ENCODE data around the gene CEACAM19. TPM values are rescaled to one million over a fixed set of nuclear protein-coding genes. Genes with fewer than 3 reads are reported as not detected.

The CEACAM19 gene
- total and polyA plus RNA-seq, 2 of the 13 experiments (the other 11 are each of a cell fraction or from before 2014, with no cell fraction given): 1.3 to 4.0 TPM

DNA sequence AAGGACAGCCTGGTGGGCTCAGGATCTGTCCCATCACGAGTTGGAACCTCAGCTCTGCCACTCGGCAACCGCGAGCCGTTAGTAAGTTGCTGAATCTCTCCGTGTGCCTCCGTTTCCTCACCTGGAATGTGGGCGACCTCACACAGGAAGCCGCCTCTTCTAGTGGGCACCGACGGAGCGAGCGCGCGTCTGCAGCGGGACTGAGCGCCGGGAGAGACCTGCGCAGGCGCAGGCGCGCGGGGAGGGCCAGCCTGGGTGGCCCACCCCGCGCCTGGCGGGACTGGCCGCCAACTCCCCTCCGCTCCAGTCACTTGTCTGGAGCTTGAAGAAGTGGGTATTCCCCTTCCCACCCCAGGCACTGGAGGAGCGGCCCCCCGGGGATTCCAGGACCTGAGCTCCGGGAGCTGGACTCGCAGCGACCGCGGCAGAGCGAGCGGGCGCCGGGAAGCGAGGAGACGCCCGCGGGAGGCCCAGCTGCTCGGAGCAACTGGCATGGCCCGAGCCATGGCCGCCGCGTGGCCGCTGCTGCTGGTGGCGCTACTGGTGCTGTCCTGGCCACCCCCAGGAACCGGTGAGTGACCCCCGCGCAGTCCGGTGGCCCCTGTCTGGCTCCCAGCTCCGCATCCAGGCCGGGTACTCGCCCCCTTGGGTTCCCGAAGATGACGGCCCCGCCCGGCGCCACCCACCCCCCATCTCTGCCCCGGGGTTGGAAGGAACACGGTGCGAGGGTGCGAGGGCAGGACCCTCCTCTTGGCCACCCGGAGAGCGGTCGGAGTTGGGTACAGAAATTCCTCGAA lies 27.5 kb upstream of the CEACAM19 start, which contains the start of gene PVR (continued):
- TF ChIP-seq ZNF639 (CRISPR knock-in tag; conservative IDR thresholded peaks at IDR 0.05): no peak
- peak; percentile 93 for TF ChIP-seq DMAP1 (CRISPR knock-in tag; IDR thresholded peaks at IDR 0.05)
- TF ChIP-seq IKZF1 (IDR thresholded peaks at IDR 0.05): no peak
- peak; percentile 63 for TF ChIP-seq ZBTB7B (CRISPR knock-in tag; IDR thresholded peaks at IDR 0.05)
- TF ChIP-seq, protein P1, sequence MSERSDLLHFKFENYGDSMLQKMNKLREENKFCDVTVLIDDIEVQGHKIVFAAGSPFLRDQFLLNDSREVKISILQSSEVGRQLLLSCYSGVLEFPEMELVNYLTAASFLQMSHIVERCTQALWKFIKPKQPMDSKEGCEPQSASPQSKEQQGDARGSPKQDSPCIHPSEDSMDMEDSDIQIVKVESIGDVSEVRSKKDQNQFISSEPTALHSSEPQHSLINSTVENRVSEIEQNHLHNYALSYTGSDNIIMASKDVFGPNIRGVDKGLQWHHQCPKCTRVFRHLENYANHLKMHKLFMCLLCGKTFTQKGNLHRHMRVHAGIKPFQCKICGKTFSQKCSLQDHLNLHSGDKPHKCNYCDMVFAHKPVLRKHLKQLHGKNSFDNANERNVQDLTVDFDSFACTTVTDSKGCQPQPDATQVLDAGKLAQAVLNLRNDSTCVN (CRISPR knock-in tag; IDR thresholded peaks at IDR 0.05; ENCODE audit: borderline replicate concordance): no peak; the same call in 1 of the 2 replicates
- peak; percentile 70; the same call in 1 of the 2 replicates for TF ChIP-seq ZNF274 (CRISPR knock-in tag; IDR thresholded peaks at IDR 0.05)
- no peak for TF ChIP-seq ZNF264 (CRISPR knock-in tag; IDR thresholded peaks at IDR 0.05)
- TF ChIP-seq, protein P2, sequence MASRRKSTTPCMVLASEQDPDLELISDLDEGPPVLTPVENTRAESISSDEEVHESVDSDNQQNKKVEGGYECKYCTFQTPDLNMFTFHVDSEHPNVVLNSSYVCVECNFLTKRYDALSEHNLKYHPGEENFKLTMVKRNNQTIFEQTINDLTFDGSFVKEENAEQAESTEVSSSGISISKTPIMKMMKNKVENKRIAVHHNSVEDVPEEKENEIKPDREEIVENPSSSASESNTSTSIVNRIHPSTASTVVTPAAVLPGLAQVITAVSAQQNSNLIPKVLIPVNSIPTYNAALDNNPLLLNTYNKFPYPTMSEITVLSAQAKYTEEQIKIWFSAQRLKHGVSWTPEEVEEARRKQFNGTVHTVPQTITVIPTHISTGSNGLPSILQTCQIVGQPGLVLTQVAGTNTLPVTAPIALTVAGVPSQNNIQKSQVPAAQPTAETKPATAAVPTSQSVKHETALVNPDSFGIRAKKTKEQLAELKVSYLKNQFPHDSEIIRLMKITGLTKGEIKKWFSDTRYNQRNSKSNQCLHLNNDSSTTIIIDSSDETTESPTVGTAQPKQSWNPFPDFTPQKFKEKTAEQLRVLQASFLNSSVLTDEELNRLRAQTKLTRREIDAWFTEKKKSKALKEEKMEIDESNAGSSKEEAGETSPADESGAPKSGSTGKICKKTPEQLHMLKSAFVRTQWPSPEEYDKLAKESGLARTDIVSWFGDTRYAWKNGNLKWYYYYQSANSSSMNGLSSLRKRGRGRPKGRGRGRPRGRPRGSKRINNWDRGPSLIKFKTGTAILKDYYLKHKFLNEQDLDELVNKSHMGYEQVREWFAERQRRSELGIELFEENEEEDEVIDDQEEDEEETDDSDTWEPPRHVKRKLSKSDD (CRISPR knock-in tag; IDR thresholded peaks at IDR 0.05; ENCODE audit: low read depth): 0 out of 2 replicates have a peak, but pooled peaks have one; percentile 49
- TF ChIP-seq ZBTB3 (CRISPR knock-in tag; IDR thresholded peaks at IDR 0.05; ENCODE audit: borderline replicate concordance, low read depth): no peak
- no peak for TF ChIP-seq NFE2 (CRISPR knock-in tag; IDR thresholded peaks at IDR 0.05)
- no peak for TF ChIP-seq HNRNPH1 (optimal IDR thresholded peaks at IDR 0.05; ENCODE audit: low read depth, low read length)
- TF ChIP-seq YEATS2 (CRISPR knock-in tag; IDR thresholded peaks at IDR 0.05; ENCODE audit: borderline replicate concordance): peak; percentile 12; the same call in 1 of the 2 replicates
- 0 out of 2 replicates have a peak, but pooled peaks have one; percentile 28 for TF ChIP-seq ZNF275 (CRISPR knock-in tag; IDR thresholded peaks at IDR 0.05; ENCODE audit: borderline replicate concordance)
- no peak for TF ChIP-seq MAFK (conservative IDR thresholded peaks at IDR 0.05 in 1 of 2, IDR thresholded peaks at IDR 0.05 in 1 of 2; ENCODE audit: low read length in 2 of 2)
- TF ChIP-seq ZNF724P (CRISPR knock-in tag; IDR thresholded peaks at IDR 0.05; ENCODE audit: borderline replicate concordance): no peak
- no peak for TF ChIP-seq TAF15 (IDR thresholded peaks at IDR 0.05; ENCODE audit: low read depth, low read length, poor library complexity, severe bottlenecking)
- no peak for TF ChIP-seq ESRRA (CRISPR knock-in tag; IDR thresholded peaks at IDR 0.05; ENCODE audit: low read depth)
- TF ChIP-seq FOXK1 (CRISPR knock-in tag; IDR thresholded peaks at IDR 0.05; ENCODE audit: borderline replicate concordance, low read depth): no peak
- TF ChIP-seq FOXJ3 (CRISPR knock-in tag; IDR thresholded peaks at IDR 0.05; ENCODE audit: borderline replicate concordance): no peak
- TF ChIP-seq ZFYVE20 (CRISPR knock-in tag; IDR thresholded peaks at IDR 0.05; ENCODE audit: borderline replicate concordance, low read depth): no peak
- no peak for TF ChIP-seq ZNF256 (CRISPR knock-in tag; conservative IDR thresholded peaks at IDR 0.05)
- TF ChIP-seq JARID2 (CRISPR knock-in tag; IDR thresholded peaks at IDR 0.05; ENCODE audit: insufficient replicate concordance): no peak
- no peak for TF ChIP-seq SNAI1 (CRISPR knock-in tag; IDR thresholded peaks at IDR 0.05; ENCODE audit: borderline replicate concordance)
- TF ChIP-seq BRCA1 (CRISPR knock-in tag; IDR thresholded peaks at IDR 0.05): no peak
